ENCODE measurements around the gene EPB41L2. TPM values are rescaled to one million over a fixed set of nuclear protein-coding genes. Genes with fewer than 3 reads are reported as not detected.

EPB41L2 gene
- total RNA-seq, 4 donors from 2014 or later = 60.1 to 87.2 (median 67.4) TPM

DNA sequence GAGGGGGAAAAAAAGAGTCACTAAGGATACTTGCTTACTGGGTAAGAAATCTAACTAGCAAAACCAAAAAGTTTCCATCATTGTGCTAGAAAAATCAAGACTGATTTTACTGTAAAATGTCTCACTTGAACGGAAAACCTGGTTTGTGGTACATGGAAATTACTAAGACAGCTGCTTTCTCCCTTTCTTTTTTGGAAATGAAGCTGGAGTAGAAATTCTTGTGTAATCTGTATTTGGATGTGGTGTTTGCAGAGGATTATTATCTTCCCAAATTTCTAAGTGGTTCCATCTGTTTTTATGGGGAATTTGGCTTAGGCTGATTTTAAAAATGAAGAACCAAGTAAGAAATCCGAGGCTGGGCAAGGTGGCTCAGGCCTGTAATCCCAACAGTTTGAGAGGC lies 20.4 kb downstream of the EPB41L2 start:
- TF ChIP-seq POLR2A (IDR thresholded peaks at IDR 0.05; ENCODE audit: low read depth) (no peak), EP300 (IDR thresholded peaks at IDR 0.05) (no peak), POLR2AphosphoS5 (IDR thresholded peaks at IDR 0.05) (no peak)
- TF ChIP-seq, protein P1, sequence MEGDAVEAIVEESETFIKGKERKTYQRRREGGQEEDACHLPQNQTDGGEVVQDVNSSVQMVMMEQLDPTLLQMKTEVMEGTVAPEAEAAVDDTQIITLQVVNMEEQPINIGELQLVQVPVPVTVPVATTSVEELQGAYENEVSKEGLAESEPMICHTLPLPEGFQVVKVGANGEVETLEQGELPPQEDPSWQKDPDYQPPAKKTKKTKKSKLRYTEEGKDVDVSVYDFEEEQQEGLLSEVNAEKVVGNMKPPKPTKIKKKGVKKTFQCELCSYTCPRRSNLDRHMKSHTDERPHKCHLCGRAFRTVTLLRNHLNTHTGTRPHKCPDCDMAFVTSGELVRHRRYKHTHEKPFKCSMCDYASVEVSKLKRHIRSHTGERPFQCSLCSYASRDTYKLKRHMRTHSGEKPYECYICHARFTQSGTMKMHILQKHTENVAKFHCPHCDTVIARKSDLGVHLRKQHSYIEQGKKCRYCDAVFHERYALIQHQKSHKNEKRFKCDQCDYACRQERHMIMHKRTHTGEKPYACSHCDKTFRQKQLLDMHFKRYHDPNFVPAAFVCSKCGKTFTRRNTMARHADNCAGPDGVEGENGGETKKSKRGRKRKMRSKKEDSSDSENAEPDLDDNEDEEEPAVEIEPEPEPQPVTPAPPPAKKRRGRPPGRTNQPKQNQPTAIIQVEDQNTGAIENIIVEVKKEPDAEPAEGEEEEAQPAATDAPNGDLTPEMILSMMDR (IDR thresholded peaks at IDR 0.05) = no peak
- no peaks in the 10 kb centered on the region for H3K9me3 ChIP-seq
- H3K27ac ChIP-seq (replicated peaks in 1 of 4) = peak overlapping the region in 2 of 4 donors; percentile 29 to 31
- H3K27me3 ChIP-seq = no peaks in the 10 kb centered on the region
- intact Hi-C loops (cut with DNase I) = no loop called here
- DNase-seq (ENCODE audit: extremely low spot score) = no peak
- H3K4me3 ChIP-seq = no peak overlapping the region
- WGBS = 79% methylated on average over 2 of the region's 2 CpGs
- H3K36me3 ChIP-seq = no peaks in the 10 kb centered on the region
- peaks cover 3 to 14% (median 11%) of the 10 kb centered on the region in 4 donors for H3K4me1 ChIP-seq

DNA sequence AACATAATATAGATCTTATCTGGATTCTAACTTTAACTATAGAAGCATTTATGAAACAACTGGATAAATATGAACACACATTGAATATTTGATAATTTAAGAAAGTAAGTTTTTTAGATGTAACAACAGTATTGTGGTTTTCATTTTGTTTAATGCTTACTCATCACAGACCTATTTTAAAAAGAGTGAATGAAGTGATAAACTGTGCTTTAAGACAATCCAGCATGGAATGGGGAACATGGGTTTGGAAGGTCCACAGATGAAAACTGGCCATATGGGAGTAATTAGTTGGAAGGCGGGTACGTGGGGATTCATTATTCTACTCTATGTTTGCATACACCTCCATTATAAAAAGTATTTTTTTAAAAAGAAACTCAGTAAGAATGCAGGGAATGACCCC lies 21.2 kb downstream of the EPB41L2 start:
- H3K27ac ChIP-seq (replicated peaks in 1 of 4) = peak overlapping the region in 2 of 4 donors; percentile 29 to 31
- TF ChIP-seq, protein P1 (IDR thresholded peaks at IDR 0.05) = no peak
- no peak for TF ChIP-seq POLR2AphosphoS5 (IDR thresholded peaks at IDR 0.05)
- TF ChIP-seq POLR2A (IDR thresholded peaks at IDR 0.05; ENCODE audit: low read depth) = no peak
- TF ChIP-seq EP300 (IDR thresholded peaks at IDR 0.05) = no peak
- H3K36me3 ChIP-seq = no peaks in the 10 kb centered on the region
- H3K4me3 ChIP-seq = no peak overlapping the region
- 82% methylated on average over 2 of the region's 2 CpGs for WGBS
- intact Hi-C loops (cut with DNase I) = no loop called here
- no peaks in the 10 kb centered on the region for H3K27me3 ChIP-seq
- DNase-seq (ENCODE audit: extremely low spot score) = no peak
- no peaks in the 10 kb centered on the region for H3K9me3 ChIP-seq
- H3K4me1 ChIP-seq = peaks cover 3 to 17% (median 11%) of the 10 kb centered on the region in 4 donors

DNA sequence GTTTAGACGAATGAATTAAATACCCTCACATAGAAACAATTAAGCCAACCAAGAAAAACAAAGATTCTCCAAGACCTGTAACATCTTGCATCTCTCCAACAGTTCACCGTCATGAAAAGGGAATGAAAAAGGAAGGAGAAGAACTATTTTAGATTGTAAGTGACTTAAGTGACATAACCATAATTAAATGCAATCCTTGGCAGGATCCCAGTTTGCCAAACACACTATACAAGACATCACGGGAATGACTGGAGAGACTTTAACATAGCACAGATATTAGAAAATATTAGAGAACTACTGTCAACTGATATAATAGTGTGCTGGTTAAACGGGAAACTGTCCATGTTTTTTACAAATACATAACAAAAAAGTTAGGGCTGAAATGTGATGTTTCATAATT lies 22.2 kb downstream of the EPB41L2 start:
- no peak for TF ChIP-seq POLR2AphosphoS5 (IDR thresholded peaks at IDR 0.05)
- TF ChIP-seq, protein P1 (IDR thresholded peaks at IDR 0.05) = no peak
- no peak for TF ChIP-seq POLR2A (IDR thresholded peaks at IDR 0.05; ENCODE audit: low read depth)
- no peak for TF ChIP-seq EP300 (IDR thresholded peaks at IDR 0.05)
- H3K4me1 ChIP-seq = peaks cover 3 to 25% (median 11%) of the 10 kb centered on the region in 4 donors
- H3K9me3 ChIP-seq = no peaks in the 10 kb centered on the region
- H3K27me3 ChIP-seq = no peaks in the 10 kb centered on the region
- WGBS = 57% methylated on average over 4 of the region's 4 CpGs
- no peaks in the 10 kb centered on the region for H3K36me3 ChIP-seq
- intact Hi-C loops (cut with DNase I) = no loop called here
- no peak for DNase-seq (ENCODE audit: extremely low spot score)
- no peak overlapping the region for H3K27ac ChIP-seq (replicated peaks in 1 of 4)
- no peak overlapping the region for H3K4me3 ChIP-seq

DNA sequence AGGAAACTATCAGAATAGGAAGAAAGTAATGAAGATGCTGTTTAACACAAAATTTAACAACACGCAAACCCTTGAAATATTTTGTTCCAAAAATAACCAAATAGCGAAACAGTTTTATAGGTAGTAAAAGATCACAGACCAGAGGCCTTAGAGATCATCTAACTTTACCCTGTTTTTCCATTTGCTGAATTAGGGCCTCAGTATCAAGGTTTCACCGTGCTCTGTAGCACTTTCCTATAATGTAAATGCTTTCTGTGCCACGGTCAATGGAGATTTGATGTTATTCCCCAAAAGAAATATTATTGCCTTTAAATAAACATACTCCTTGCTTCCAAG lies 23.7 kb downstream of the EPB41L2 start:
- TF ChIP-seq, protein P1 (IDR thresholded peaks at IDR 0.05) = no peak
- TF ChIP-seq EP300 (IDR thresholded peaks at IDR 0.05) (no peak), POLR2AphosphoS5 (IDR thresholded peaks at IDR 0.05) (no peak), POLR2A (IDR thresholded peaks at IDR 0.05; ENCODE audit: low read depth) (no peak)
- no peak overlapping the region for H3K27ac ChIP-seq (replicated peaks in 1 of 4)
- no peaks in the 10 kb centered on the region for H3K36me3 ChIP-seq
- no peak for DNase-seq (ENCODE audit: extremely low spot score)
- 85% methylated on average over 4 of the region's 4 CpGs for WGBS
- no peaks in the 10 kb centered on the region for H3K9me3 ChIP-seq
- no peak overlapping the region for H3K4me3 ChIP-seq
- intact Hi-C loops (cut with DNase I) = no loop called here
- peaks cover 3 to 25% (median 11%) of the 10 kb centered on the region in 4 donors for H3K4me1 ChIP-seq
- no peaks in the 10 kb centered on the region for H3K27me3 ChIP-seq

Data from esophagus muscularis mucosa (tissue), 4 donors.